Panc1 (cell line): ENCODE results near the gene TNIP1. TPM values are rescaled to one million over a fixed set of nuclear protein-coding genes. Genes with fewer than 3 reads are reported as not detected.

ENCODE experiments used
- ATAC-seq: fragments of 200-7000 bp; cut with Tn5 transposase; 2 replicates; pipeline ENCODE4 v1.9.1; 2020; ENCODE audit warnings: mild to moderate bottlenecking, moderate library complexity
- BruUV-seq: library from RNA; stranded (reverse); fragments of 400-500 nt; replicated peaks from 2 replicates; lab custom pipeline; 2021; lab: Mats Ljungman, UMichigan
- CTCF ChIA-PET: fragments of 300-600 bp; sonication (Branson Sonifier 250); formaldehyde crosslinking; loops from one replicate; lab custom pipeline; 2022; ENCODE audit warnings: antibody characterized with exemption; lab: Charles Lee
- POLR2A ChIA-PET: fragments of 300-600 bp; sonication (Branson Sonifier 250); formaldehyde crosslinking; loops from one replicate; lab custom pipeline; 2022; ENCODE audit warnings: antibody characterized with exemption; lab: Charles Lee
- DNase-seq: peaks from one replicate; pipeline ENCODE4 v3.0.0-alpha.2; 2010; ENCODE audit warnings: low read depth, low spot score
- H3K27ac ChIP-seq: 2 replicates; pipeline ENCODE4 v1.5.1; 2011; ENCODE audit warnings: mild to moderate bottlenecking, low read length, inconsistent platforms
- H3K27me3 ChIP-seq: fragments of 200-500 bp; sonication (Bioruptor generic); 2 replicates; pipeline ENCODE4 v1.6.0; 2014; ENCODE audit warnings: low read length, inconsistent platforms; ENCODE audit not compliant: control insufficient read depth, insufficient read depth
- H3K36me3 ChIP-seq: fragments of 200-500 bp; sonication (Bioruptor generic); 2 replicates; pipeline ENCODE4 v1.5.1; 2014; ENCODE audit warnings: inconsistent platforms, mild to moderate bottlenecking, low read length, moderate library complexity; ENCODE audit not compliant: control insufficient read depth, insufficient read depth
- H3K4me1 ChIP-seq: 2 replicates; pipeline ENCODE4 v1.5.1; 2011; ENCODE audit warnings: inconsistent platforms, mild to moderate bottlenecking, low read length, moderate library complexity; ENCODE audit not compliant: control insufficient read depth, insufficient read depth
- H3K4me3 ChIP-seq, 2 experiments: 2 replicates each; pipeline ENCODE4 v1.5.1; 2011 to 2012; ENCODE audit warnings: low read depth in 2 of 2, low read length in 2 of 2, mild to moderate bottlenecking in 2 of 2, inconsistent platforms in 1 of 2, moderate library complexity in 1 of 2
- H3K9me3 ChIP-seq: fragments of 200-500 bp; sonication (Bioruptor generic); 2 replicates; pipeline ENCODE4 v1.5.1; 2014; ENCODE audit warnings: low read depth, mild to moderate bottlenecking, inconsistent platforms, low read length, moderate library complexity; ENCODE audit not compliant: control insufficient read depth, insufficient read depth
- POLR2AphosphoS5 ChIP-seq: IDR thresholded peaks from 2 replicates; pipeline ENCODE4 v1.6.1; 2012; ENCODE audit warnings: mild to moderate bottlenecking, low read depth, low read length, moderate library complexity
- SIN3A ChIP-seq: IDR thresholded peaks from 2 replicates; pipeline ENCODE4 v1.6.1; 2012; ENCODE audit warnings: low read depth, mild to moderate bottlenecking, low read length, moderate library complexity, borderline replicate concordance; ENCODE audit not compliant: insufficient read depth
- TCF7L2 ChIP-seq: IDR thresholded peaks from 2 replicates; pipeline ENCODE4 v1.6.1; 2011; ENCODE audit warnings: mild to moderate bottlenecking, low read depth, low read length, inconsistent platforms
- in situ Hi-C: cut with HindIII; loops from 2 replicates; pipeline ENCODE4 v1.10.0; 2016; ENCODE audit warnings: low sequenced_read_pairs, low pct_unique_long_range_greater_than_20kb
- intact Hi-C: fragments of 100-400 bp; cut with micrococcal nuclease; formaldehyde crosslinking; loops from one replicate; pipeline ENCODE4 v1.10.0; 2022; ENCODE audit not compliant: unreplicated experiment
- total RNA-seq: library from RNA; stranded (reverse); gene quantifications from one replicate; pipeline ENCODE4 v1.2.1, GENCODE V29; 2021; ENCODE audit not compliant: unreplicated experiment
- TF ChIP-seq, protein P1 (sequence below): fragments of 450-650 bp; IDR thresholded peaks from 2 replicates; pipeline ENCODE4 v1.5.1; 2017; ENCODE audit warnings: mild to moderate bottlenecking
- TF ChIP-seq, protein P2 (sequence below), 2 experiments: IDR thresholded peaks; 2 replicates each; pipeline ENCODE4 v1.6.1; 2011 to 2012; ENCODE audit warnings: low read depth in 2 of 2, control low read depth in 1 of 2, low read length in 1 of 2, mild to moderate bottlenecking in 1 of 2, moderate library complexity in 1 of 2; ENCODE audit not compliant: insufficient read depth in 1 of 2

Gene TNIP1
- total RNA-seq, 1 experiment from 2014 or later = 81.9 TPM

DNA sequence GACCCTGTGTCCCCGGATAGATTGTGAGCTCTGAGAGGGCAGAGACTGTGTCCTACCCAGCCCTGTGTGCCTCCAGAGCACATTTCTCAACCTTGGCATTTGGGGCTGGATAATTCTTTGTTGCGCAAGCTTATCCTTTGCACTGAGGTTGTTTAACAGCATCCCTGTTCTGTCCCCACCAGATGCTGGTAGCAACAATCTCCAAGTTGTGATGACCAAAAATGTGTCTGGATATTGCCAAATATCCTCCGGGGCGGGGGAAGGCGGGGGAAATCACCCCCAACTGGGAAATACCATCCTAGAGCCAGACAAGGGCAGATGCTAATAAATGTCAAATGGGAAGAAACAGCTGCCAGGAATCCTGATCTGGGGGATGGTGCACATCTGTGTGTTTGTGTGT lies 24.0 kb upstream of the TNIP1 start:
- POLR2A ChIA-PET = no interaction called here
- Histone ChIP-seq H3K36me3 (no peaks in the 10 kb centered on the region), H3K9me3 (no peaks in the 10 kb centered on the region), H3K27ac (no peak overlapping the region), H3K4me1 (no peaks in the 10 kb centered on the region), H3K27me3 (no peaks in the 10 kb centered on the region), H3K4me3 (no peak overlapping the region)
- no TSS peak for BruUV-seq
- intact Hi-C loops = no loop called here
- TF ChIP-seq TCF7L2 = no peak
- TF ChIP-seq, protein P1, sequence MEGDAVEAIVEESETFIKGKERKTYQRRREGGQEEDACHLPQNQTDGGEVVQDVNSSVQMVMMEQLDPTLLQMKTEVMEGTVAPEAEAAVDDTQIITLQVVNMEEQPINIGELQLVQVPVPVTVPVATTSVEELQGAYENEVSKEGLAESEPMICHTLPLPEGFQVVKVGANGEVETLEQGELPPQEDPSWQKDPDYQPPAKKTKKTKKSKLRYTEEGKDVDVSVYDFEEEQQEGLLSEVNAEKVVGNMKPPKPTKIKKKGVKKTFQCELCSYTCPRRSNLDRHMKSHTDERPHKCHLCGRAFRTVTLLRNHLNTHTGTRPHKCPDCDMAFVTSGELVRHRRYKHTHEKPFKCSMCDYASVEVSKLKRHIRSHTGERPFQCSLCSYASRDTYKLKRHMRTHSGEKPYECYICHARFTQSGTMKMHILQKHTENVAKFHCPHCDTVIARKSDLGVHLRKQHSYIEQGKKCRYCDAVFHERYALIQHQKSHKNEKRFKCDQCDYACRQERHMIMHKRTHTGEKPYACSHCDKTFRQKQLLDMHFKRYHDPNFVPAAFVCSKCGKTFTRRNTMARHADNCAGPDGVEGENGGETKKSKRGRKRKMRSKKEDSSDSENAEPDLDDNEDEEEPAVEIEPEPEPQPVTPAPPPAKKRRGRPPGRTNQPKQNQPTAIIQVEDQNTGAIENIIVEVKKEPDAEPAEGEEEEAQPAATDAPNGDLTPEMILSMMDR = no peak
- TF ChIP-seq SIN3A = no peak
- TF ChIP-seq POLR2AphosphoS5 = no peak
- TF ChIP-seq, protein P2, sequence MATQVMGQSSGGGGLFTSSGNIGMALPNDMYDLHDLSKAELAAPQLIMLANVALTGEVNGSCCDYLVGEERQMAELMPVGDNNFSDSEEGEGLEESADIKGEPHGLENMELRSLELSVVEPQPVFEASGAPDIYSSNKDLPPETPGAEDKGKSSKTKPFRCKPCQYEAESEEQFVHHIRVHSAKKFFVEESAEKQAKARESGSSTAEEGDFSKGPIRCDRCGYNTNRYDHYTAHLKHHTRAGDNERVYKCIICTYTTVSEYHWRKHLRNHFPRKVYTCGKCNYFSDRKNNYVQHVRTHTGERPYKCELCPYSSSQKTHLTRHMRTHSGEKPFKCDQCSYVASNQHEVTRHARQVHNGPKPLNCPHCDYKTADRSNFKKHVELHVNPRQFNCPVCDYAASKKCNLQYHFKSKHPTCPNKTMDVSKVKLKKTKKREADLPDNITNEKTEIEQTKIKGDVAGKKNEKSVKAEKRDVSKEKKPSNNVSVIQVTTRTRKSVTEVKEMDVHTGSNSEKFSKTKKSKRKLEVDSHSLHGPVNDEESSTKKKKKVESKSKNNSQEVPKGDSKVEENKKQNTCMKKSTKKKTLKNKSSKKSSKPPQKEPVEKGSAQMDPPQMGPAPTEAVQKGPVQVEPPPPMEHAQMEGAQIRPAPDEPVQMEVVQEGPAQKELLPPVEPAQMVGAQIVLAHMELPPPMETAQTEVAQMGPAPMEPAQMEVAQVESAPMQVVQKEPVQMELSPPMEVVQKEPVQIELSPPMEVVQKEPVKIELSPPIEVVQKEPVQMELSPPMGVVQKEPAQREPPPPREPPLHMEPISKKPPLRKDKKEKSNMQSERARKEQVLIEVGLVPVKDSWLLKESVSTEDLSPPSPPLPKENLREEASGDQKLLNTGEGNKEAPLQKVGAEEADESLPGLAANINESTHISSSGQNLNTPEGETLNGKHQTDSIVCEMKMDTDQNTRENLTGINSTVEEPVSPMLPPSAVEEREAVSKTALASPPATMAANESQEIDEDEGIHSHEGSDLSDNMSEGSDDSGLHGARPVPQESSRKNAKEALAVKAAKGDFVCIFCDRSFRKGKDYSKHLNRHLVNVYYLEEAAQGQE (IDR thresholded peaks at IDR 0.05; ENCODE audit: insufficient read depth in 1 of 2, low read depth in 2 of 2, low read length in 1 of 2) = no peak
- ATAC-seq (no peak), DNase-seq (no peak)
- in situ Hi-C loops = no loop called here
- CTCF ChIA-PET = interaction anchor here (0.8 kb wide), 1 partner anchor 11 kb away, joined by 3 read pairs; no protein-coding TSS in a partner anchor

DNA sequence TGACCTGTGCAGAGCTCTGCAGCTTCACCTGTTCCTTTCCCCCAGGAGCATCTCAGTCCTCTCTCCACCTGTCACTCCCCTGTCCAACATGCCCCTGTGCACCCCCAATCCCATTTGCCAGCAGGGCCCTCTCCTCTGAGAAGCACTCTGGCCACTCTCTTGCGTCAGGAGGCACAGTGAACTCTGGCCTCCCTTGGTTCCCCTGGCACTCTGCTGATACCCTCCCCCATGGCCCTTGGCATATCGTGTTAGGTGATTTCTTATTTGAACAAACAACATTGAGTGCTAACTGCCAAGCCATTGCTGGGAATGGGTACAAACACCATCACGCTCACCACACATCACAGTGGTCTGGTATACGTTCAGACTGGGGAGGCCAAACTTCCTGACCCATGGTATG lies 20.9 kb upstream of the TNIP1 start:
- H3K4me1 ChIP-seq = no peaks in the 10 kb centered on the region
- H3K4me3 ChIP-seq = no peak overlapping the region
- H3K27me3 ChIP-seq = no peaks in the 10 kb centered on the region
- H3K36me3 ChIP-seq = no peaks in the 10 kb centered on the region
- DNase-seq = no peak
- CTCF ChIA-PET = no interaction called here
- no peaks in the 10 kb centered on the region for H3K9me3 ChIP-seq
- H3K27ac ChIP-seq = no peak overlapping the region
- in situ Hi-C loops (no loop called here), intact Hi-C loops (no loop called here)
- POLR2A ChIA-PET = no interaction called here
- ATAC-seq = no peak
- TF ChIP-seq POLR2AphosphoS5 (no peak), SIN3A (no peak), TCF7L2 (no peak)
- TF ChIP-seq, protein P1 = no peak
- TF ChIP-seq, protein P2 (IDR thresholded peaks at IDR 0.05; ENCODE audit: insufficient read depth in 1 of 2, low read depth in 2 of 2, low read length in 1 of 2) = no peak
- BruUV-seq = no TSS peak
